C4-2B (cell line): ENCODE data around the gene SNRK.

Experiments used
- H3K27ac ChIP-seq: fragments of 450-650 bp; 2 replicates; pipeline ENCODE4 v1.5.1; 2017
- CTCF ChIP-seq: fragments of 450-650 bp; conservative IDR thresholded peaks from 2 replicates; pipeline ENCODE4 v1.5.1; 2017; ENCODE audit warnings: mild to moderate bottlenecking
- ZFX ChIP-seq: fragments of 450-650 bp; IDR thresholded peaks from 2 replicates; pipeline ENCODE4 v1.6.1; 2017

Gene SNRK

GRCh38 chr3:43320288-43320687, 33.9 kb downstream of the SNRK start:
- TF ChIP-seq ZFX (no peak), CTCF (no peak)

GRCh38 chr3:43323541-43323940, 37.2 kb downstream of the SNRK start:
- no peak overlapping the region for H3K27ac ChIP-seq
- TF ChIP-seq CTCF (no peak), ZFX (no peak)

More at GRCh38 chr3:43320288-43320687, 33.9 kb downstream of the SNRK start:
- H3K27ac ChIP-seq, result no peak overlapping the region

GRCh38 chr3:43326891-43327581, 40.7 kb downstream of the SNRK start:
- no peak for TF ChIP-seq CTCF
- H3K27ac ChIP-seq, result no peak overlapping the region

GRCh38 chr3:43327582-43327979, 41.2 kb downstream of the SNRK start:
- H3K27ac ChIP-seq, result no peak overlapping the region
- TF ChIP-seq ZFX (no peak), CTCF (no peak)

- TF ChIP-seq CTCF, result no peak
- TF ChIP-seq ZFX, result no peak
- no peak overlapping the region for H3K27ac ChIP-seq
These were observed 42.3 kb downstream of the SNRK start for GRCh38 chr3:43328653-43329052.

- TF ChIP-seq CTCF, result no peak
- no peak for TF ChIP-seq ZFX
- no peak overlapping the region for H3K27ac ChIP-seq
These were observed 44.6 kb downstream of the SNRK start for GRCh38 chr3:43330981-43331380.

- no peak overlapping the region for H3K27ac ChIP-seq
- TF ChIP-seq CTCF (no peak), ZFX (no peak)
These were observed 45.0 kb downstream of the SNRK start for GRCh38 chr3:43331381-43331780.
